DMS153 (cell line): ENCODE data around the gene TBX10.
"Not testable (repeated sequence)": the region's sequence is repeated elsewhere in the genome, so short reads cannot be mapped to it uniquely, and the experiment has no call there.

Experiments
- DNase-seq: peaks from one replicate; lab custom pipeline; 2025; lab: John Stamatoyannopoulos, UW

TBX10 gene

DNA sequence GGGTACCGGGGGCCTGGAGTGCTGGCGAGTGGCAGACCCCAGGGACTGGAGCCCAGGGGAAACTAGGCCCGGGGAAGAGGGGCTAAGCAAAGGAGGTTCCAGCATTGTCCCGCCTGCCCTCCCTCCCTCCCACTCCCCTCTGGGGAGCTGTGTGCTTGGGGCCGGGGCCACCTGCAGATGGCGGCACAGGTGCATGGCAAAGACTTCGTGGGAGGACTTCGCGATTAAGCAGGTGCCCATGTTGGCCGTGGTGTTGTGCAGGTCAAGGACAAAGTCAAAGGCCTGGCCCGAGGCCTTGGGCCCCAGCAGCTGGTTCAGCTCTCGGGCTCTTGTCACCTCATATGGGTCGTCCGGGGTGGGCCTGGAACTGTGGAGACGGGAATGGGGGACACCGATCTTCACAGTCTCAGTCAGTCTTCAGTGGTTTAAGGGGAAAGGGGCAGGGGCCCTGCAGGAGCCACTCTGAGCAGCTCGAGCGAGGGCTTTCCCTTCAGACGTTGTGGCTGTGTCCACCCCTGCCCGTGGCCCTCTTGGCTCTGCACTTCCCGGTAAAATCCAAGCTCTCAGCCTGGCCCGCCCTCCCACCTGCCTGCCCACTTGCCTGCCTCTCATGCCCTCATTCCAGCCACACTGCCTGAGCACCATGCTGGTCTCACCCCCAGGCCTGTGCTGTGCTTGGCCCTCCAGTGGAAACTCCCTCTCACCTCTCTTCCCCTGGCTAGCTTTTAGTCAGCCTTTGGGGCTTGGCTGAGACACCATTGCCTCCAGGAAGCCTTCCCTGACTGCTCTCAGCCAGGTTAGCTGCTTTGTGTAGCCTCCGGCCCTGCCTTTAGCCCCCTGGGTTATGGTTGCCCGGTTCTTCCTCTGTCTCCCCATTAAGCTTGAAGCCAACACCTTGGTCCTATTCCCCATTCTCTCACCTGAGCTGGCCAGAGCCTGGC is 6.2 kb upstream of the TBX10 start:
- DNase-seq = no peak

- DNase-seq = no peak
These were observed 5.2 kb upstream of the TBX10 start for GRCh38 chr11:67644472-67645418.

GRCh38 chr11:67644042-67644441 is 4.5 kb upstream of the TBX10 start:
- DNase-seq = no peak

GRCh38 chr11:67642173-67643120 is 2.9 kb upstream of the TBX10 start:
- DNase-seq = no peak

DNA sequence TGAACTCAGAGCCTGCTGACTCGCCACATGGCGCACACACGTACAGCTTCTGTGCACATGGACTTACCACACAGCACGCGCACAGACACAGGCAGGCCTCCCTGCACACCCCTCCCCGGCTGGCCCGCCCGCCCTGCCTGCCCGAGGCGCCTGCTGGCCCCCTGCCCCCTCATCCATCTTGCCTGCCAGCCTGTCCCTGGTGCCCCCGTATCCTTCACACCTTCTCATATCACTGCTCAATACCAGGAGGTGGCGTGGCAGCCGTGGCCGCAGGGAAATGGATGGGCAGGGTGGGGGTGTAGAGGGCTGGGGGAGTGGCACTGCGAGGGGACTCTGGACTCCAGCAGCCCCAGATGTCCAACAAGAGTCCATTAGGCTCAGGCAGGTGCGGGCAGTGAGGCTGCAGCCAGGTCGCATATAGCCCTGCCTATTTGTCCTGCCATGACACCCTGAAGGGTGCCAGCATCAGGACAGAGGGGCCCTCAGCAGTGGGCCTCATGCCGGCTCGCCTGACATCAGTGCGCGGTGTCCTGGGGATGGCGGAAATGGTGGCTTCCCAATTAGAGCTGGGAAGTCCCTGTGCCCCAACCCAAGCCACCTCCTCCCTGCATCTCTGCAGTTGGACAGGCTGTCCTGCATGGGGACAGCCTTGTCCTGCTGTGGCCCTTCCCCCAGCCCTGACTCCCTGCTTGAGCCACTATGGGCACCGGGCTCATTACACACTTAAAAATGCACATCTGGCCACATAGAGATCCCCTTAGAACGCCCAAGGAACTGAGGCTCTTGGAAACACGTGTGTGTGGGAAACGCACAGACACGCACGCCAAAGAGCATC is 2.0 kb upstream of the TBX10 start:
- no peak for DNase-seq

- no peak for DNase-seq
These were observed 1.3 kb upstream of the TBX10 start for GRCh38 chr11:67640758-67641337.

DNA sequence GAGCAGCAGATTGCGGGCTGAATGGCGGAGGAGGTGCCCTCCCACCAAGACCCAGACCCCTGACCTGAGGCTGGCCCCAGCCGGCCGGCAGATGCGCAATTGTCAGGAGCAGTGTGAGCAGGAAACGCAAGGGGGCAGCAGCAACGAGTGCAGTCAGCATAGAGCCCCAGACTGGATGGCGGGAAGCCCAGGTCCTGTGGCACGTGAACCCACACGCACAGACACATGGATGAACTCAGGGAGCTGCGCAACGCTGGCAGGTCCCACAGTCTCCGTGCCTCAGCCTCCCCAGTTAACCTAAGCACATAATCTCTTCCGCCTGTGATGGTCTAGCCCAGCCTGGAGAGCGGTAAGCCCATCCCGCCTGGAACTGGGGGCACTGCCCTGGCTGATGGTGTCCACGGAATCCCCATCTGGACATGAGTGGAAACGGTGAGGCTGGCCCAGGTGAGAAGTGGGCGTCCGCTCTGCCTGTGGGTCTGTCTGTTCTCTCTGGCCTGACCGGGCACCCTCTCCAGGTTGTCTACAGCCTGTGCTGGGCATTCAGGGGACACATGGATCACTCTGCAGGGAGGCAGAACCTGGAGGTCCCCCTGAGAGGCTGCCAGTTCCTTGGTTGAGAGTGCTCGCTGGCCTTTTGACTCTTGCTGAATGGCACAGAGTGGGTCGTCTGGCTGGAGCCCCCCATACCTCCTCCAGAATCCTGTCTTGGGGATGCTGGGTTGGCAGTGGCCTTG is 626 bp upstream of the TBX10 start:
- peak; percentile 32 for DNase-seq

DNA sequence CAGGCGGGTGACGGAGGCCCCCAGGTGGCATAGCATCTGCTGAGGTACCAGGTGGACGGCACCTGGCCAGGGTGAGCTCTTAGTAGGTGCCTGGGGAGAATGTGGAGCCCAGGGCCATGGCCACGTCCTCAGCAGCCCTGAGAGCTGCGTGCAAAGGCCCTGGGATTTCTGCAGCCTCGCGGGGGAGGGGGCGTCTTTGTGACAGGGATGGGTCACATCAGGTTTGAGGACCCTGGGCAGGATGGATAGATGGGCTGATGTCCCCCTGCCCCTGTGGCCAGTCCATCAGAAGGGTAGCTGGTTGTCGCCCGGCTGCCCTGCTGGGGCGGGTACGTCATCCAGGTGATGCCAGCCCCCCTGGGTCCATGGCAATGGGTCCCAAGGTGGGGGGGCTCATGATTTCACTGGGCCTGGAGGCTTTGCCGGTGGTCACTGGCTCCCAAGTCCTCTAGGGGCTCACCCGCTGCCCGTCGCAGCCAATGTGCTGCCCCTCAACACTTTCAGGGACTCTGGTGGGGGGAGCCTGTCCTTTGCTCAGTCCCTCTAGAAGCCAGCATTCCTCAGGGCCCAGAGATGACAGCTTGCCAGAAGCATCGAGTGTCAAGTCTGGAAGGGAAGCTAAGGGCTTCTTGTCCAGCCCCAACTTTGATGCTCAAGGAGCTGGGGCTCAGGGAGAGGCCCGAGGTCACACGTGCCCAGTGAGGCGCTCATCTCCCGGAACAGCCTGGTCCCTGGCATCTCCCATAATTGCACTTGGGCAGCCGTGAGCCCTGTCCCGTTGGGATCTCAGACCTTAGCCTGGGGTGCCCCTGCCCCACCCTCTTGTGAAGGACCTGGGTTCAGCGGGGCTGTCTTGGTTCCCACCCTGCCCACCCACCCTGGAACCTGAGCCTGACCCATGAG is 777 bp downstream of the TBX10 start:
- no peak for DNase-seq

DNA sequence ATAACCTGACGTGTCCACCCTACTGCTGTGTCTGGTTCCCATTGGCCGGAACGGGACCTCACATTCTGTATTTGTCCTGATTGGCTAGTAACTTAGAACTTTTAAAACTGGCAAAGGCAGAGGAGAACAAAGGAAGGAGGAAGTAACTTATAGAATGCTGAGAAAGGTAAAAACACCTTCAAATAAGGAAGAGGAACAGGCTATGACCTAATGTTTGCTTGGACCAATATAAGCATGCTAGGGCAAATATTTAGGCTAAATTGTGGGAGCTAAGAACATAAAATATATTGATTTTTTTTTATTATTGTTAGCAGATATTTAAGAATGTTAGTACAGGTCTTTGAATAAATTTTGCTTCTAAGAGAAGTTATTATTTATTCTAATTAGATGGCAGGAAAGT is 2.1 kb downstream of the TBX10 start:
- not testable (repeated sequence) for DNase-seq

GRCh38 chr11:67636962-67637361 is 2.6 kb downstream of the TBX10 start:
- DNase-seq = no peak

DNA sequence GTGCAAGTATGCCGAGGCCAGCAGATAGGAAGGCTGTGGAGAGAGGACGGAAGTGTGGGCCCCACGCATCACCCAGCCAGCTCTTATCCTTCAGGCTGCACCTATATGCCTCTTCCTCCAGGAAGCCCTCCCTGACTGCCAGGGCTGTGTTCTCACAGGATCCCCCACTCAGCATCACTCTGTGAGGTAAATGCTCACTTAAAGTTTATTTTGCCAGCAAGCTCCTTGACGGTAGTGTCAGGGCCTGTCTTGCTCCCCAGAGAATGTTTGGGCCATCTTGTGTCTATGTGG is 4.4 kb downstream of the TBX10 start:
- no peak for DNase-seq

DNA sequence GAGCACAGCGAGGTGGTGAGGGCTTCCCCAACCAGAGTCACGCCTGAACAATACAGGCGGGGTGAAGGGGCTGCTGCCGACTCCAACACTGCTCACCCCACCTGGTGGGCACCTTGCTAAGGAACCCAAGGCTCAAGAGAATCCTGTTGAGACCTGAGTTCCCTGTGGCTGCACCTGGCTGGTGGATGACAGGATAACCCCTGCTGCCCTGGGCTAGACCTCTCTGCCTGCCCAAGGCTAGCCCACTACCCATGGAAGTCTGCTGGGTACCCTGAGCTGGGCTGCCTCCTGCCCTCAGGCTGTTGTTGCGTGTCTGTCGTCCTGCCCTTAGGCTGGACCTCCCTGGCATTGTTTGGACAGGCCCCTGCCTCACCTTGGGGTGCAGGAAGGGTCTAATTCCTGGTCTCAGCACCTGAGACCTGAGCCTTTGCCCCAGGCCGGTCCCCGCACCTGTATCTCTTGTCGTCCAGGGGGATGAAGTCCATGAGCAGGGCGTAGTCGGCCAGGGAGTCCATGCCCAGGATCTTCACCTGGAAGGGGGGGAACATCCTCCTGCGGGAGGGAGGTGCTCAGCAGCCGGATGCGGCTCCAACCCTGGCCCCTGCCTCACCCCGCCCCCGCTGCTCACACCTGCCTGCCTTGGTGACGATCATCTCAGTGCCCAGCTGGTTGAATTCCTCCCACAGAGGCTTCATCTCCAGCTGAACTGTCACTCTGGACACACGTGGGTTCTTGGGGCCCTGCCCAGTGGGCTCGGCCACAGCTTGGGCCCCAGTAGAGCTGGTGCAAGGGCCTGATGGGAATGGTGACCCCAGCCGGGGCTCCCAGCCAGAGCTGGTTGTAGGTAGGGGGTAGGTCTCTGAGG is 5.0 kb downstream of the TBX10 start:
- no peak for DNase-seq

DNA sequence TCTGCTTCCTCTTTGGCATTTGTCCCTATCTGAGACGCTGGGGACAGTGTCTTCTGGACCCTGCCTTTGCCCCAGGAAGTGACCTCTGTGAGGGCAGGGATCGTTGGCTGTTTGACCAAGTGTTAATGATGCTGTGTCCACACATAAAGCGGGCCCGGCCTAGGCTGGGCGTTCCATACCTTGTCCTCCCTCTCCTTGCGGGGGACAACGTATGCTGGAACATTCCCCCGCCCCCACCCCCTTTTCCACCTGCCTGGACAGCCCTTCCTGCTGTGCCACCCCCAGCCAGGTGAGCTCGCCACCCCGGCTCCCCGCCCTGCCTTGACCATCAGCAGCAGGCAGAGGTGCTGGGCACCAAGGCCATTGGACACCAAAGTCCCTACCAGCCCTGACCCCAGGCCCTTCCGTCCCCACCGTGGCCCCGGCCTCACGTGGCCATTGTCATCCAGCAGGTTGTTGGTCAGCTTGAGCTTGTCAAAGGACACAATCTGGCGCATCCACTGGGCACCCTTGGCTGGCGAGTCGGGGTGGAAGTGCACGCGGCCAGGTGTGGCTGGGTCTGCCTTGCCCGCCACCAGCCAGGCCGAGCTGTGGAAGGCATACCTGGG is 5.7 kb downstream of the TBX10 start:
- DNase-seq = no peak

DNA sequence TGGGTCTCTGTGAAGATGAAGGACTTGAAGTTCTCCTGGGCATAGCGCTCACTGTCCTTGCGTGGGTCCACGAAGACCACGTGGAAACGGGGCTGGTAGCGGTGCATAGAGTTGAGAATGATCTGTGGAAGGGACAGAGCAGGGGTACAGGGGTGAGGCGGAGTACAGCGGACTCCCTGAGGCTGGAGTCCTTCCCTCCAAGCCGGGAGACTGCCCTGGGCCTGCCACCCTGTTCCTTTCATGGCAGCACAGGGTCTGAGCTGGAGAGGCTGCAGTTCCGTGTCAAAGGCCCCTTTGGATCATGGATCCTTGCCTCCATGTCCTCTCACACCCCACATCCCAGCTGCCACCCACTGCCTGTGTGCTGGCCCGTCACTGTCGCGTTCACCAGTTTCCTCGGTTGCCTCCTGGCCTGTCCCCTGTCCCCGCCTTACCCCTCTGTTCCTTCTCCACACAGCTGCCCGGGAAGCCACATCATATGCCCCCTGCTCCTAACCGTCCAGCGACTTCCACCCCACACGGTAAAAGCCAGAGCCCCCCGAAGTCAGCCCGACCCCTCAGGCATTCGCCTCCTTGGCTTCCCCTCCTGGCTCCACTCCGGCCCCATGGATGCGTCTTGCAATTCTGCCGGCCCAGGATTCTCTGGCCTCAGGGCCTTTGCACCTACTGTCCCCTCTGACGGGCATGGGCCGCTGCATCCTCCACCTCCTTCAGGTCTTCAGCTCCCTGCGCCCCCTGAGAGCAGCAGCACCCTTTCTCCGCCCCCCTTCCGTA is 6.4 kb downstream of the TBX10 start:
- no peak for DNase-seq

- DNase-seq = no peak
These were observed 7.2 kb downstream of the TBX10 start for GRCh38 chr11:67632175-67632981.

DNA sequence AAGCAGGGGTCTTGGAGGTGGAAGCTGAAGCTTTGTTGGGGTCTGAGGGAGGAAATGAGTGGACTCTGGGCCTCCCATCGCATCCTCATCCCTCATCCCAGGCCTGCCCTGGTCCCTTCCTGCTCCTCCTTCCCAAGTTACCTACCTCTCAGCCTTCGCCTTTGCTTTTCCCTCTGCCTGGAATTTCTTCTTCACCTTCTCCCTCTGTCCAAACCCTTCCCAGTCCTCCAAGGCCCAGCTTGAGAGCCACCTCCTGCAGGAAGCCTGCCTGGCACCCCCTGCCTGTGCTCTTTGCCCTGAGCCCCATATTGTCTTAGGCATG is 7.7 kb downstream of the TBX10 start:
- DNase-seq = no peak
